ENCODE data around the gene MAN1A2.
"Not testable (repeated sequence)": the region's sequence is repeated elsewhere in the genome, so short reads cannot be mapped to it uniquely, and the experiment has no call there.

Gene MAN1A2

DNA sequence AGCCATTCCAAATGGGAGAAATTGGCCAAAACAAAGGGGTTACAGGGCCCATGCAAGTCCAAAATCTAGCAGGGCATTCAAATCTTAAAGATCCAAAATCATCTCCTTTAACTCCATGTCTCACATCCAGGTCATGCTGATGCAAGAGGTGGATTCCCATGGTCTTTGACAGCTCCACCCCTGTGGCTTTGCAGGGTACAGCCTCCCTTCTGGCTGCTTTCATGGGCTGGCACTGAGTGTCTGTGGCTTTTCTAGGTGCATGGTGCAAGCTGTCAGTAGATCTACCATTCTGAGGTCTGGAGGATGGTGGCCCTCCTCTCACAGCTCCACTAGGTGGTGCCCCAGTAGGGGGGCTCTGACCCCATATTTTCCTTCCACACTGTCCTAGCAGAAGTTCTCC, 191.2 kb downstream of the MAN1A2 start:
- not testable (repeated sequence) for DNase-seq (ENCODE audit: low spot score)

DNA sequence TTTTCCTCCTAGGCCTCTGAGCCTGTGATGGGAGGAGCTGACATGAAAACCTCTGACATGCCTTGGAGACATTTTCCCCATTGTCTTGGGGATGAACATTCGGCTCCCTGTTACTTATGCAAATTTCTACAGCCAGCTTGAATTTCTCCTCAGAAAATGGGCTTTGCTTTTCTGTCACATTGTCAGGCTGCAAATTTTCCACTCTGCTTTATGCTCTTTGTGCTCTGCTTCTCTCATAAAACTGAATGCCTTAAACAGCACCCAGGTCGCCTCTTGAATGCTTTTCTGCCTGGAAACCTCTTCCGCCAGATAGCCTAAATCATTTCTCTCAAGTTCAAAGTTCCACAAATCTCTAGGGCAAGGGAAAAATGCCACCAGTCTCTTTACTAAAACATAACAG, 191.9 kb downstream of the MAN1A2 start:
- DNase-seq (ENCODE audit: low spot score) = no peak

- DNase-seq (ENCODE audit: low spot score) = no peak
Observed at GRCh38 chr1:117559985-117560384, 192.7 kb downstream of the MAN1A2 start.

GRCh38 chr1:117561071-117561470, 193.8 kb downstream of the MAN1A2 start:
- DNase-seq (ENCODE audit: low spot score) = no peak

DNA sequence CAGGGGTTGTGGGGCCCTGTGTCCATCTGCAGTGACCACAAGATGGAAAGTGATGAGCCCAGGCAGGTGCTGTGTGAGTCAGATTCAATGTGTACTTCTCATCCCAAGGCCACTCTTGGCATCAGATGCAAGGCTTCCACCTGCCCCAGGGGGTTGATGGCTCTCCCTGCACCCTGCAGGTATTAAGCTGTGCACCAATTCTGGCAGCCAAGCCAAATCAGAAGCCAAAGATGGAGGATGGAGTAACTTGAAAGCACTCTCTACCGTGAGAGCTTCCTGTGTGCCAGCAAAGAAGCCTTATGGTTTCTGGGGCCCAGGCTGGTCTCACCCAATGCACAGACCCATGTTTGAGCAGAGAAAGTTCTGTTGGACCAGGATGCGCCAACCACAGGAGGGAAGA, 194.3 kb downstream of the MAN1A2 start:
- no peak for DNase-seq (ENCODE audit: low spot score)

DNA sequence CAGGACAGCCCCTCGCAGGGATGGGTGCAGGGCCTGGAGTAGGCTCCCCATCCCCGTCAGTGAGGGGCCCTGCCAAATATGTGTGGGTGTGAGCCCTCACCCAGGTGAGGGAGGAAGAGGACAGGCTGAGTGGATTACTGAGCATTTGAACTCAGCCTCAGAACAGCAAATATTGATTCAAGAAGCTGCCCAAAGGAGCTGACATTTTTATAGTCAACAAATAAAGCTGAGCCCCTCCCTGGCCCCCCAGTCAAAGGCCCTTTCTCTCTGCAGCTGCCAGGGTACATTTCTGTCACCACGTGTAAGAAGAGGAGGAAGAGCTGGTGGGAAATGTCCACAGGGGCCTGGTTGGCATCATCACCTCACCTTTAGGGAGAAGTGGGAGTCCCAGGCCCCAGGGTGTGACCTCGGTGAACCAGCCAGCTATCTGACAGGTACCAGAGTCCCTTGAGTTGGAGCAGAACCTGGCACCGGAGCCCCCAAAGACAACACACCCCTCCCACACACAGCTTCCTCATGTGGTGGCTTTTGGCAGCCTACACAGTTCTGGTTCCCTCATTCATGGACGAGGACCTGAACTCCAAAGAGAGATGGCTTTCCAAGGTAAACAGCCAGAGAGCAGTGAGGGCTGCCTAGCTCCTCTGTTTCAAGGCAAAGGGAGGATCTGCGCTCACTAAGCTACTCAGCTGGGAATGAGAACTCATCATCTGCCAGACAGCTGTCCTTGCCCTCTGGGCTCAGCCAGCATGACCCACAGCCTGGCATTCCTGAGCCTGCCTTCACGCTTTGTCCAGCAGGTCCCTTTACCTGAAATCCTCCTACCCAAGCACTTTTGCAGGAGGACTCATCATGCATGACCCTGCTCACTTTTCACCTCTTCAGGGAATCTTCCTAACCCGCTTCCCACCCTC, 195.6 kb downstream of the MAN1A2 start:
- no peak for DNase-seq (ENCODE audit: low spot score)

- no peak for DNase-seq (ENCODE audit: low spot score)
Observed at GRCh38 chr1:117563492-117563875, 196.2 kb downstream of the MAN1A2 start.

DNA sequence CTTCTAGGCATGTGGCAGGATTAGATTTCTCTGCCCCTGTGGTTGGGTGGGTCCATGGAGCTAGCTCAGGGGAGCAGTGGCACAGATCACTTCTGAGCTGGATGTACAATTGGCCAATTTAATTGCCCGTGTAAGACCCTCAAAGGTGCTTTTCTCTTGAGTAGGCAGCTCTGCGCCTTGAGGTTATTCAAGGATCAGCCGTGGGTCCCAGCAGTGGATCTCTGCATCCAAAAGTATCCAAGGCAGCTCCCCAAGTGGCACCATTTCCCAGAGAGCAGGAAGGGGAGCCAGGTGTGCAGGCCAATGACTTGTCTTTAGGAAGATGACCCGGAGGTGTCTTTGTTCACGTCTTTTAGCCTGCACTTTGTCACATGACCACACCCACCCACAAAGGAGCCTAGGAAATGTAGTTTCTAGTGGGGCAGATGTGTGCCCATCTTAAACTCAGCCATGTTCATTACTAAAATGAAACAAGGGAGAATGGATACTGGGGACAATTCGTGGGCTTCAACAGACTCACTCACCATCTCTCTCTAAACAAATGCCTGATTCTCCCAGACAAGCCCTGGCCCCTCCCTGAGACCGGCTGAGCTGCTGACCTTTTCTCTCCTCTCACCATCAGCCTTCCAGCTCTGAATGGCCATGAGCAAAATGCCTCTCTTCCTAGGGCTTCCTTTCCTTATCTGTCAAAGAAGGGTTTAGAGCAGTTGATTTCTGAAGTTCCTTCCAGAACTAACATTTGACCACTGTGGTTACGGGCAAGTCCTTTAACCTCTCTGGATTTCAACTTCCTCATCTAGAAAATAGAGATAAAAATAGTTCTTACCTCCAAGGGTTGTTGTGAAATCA, 197.2 kb downstream of the MAN1A2 start:
- DNase-seq (ENCODE audit: low spot score) = no peak

- no peak for DNase-seq (ENCODE audit: low spot score)
Observed at GRCh38 chr1:117565076-117565556, 197.9 kb downstream of the MAN1A2 start.

GRCh38 chr1:117565745-117566455, 198.7 kb downstream of the MAN1A2 start:
- no peak for DNase-seq (ENCODE audit: low spot score)

DNA sequence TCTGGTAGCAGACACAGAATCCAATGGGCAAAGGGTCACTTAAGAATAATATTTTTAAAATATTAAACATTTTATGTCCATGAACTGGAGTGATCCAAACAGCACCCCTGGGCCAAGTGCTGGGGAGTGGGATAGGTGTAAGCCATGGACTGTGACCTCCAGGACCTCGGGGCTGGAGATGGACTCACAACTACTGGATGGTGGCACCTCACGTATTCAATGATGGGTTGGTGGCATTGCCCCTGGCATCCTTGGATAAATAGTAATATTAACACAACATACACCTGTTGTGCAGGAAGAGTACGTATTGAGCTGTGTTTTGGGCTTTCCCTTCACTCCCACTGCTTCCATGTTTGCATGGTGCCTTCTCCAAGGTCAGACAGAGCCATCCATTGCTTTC, 199.3 kb downstream of the MAN1A2 start:
- no peak for DNase-seq (ENCODE audit: low spot score)

DNA sequence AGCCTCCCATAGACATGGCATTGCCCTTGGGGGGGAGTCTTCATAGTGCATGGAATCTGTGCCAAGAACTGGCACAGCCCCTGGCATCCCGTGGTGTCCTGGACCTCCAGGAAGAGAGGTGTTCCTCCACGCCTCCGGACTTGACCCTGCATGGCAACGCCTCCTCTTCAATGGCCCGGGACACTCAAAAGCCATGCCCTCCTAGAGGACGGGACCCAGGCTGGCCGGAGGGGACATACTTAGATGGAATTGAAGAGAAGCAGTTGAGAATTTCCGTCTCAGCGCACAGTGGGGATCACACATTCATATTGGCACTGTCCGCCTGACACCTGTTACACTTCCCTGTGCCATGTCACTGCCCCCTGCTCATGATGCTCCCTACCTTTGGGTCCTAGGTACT, 200.2 kb downstream of the MAN1A2 start:
- DNase-seq (ENCODE audit: low spot score) = no peak

- no peak for DNase-seq (ENCODE audit: low spot score)
Observed at GRCh38 chr1:117567976-117568375, 200.7 kb downstream of the MAN1A2 start.

GRCh38 chr1:117568999-117569398, 201.8 kb downstream of the MAN1A2 start:
- DNase-seq (ENCODE audit: low spot score) = no peak

- DNase-seq (ENCODE audit: low spot score) = no peak
Observed at GRCh38 chr1:117569856-117570255, 202.6 kb downstream of the MAN1A2 start.

GRCh38 chr1:117570988-117571409, 203.8 kb downstream of the MAN1A2 start:
- DNase-seq (ENCODE audit: low spot score) = no peak

- DNase-seq (ENCODE audit: low spot score) = no peak
Observed at GRCh38 chr1:117571496-117571895, 204.2 kb downstream of the MAN1A2 start.

- no peak for DNase-seq (ENCODE audit: low spot score)
Observed at GRCh38 chr1:117572546-117572945, 205.3 kb downstream of the MAN1A2 start.

DNA sequence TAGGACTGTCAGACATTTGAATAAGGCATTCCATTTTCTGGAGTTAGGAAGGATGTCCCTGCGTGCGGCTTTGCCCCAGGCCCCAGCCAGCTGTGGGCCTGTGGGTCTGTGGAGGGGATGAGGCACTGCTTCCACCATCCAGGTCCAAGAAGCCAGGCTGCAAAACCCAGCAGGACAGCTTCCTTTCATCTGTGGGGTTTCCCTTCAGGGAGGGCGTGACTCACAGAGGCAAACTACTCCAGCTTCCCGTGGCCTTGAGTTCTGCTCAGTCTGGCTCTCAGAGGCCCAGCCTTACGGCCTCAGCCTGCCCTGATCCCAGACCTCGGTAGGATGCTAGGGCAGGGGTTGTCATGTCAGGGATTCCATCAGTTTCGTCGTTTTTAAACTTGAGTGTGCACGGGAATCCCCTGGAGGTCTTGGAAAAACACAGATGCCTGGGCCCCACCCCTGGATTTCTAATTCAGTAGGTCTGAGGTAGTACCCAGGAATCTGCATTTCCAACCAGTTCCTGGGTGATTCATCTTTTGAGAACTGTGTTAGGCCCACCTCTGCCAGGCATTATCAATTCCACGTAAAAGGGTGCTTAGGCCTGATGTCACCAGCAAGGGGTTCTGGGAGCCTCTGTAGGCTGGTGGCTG, 206.3 kb downstream of the MAN1A2 start:
- DNase-seq (ENCODE audit: low spot score) = no peak

GRCh38 chr1:117574161-117574835, 207.0 kb downstream of the MAN1A2 start:
- no peak for DNase-seq (ENCODE audit: low spot score)

GRCh38 chr1:117575586-117576225, 208.5 kb downstream of the MAN1A2 start:
- no peak for DNase-seq (ENCODE audit: low spot score)
